Measurements from ENCODE around the gene XIRP2.
"Not testable (repeated sequence)": the region's sequence is repeated elsewhere in the genome, so short reads cannot be mapped to it uniquely, and the experiment has no call there.

Gene XIRP2

GRCh38 chr2:167212014-167212648 is 323.9 kb downstream of the XIRP2 start:
- DNase-seq, result no peak

- no peak for DNase-seq
Observed at GRCh38 chr2:167215595-167215994, 327.3 kb downstream of the XIRP2 start.

- no peak for DNase-seq
Observed at GRCh38 chr2:167237478-167237877, 349.2 kb downstream of the XIRP2 start.

- DNase-seq, result no peak
Observed at GRCh38 chr2:167240671-167241070, 352.4 kb downstream of the XIRP2 start.

GRCh38 chr2:167249197-167249596 is 360.9 kb downstream of the XIRP2 start:
- DNase-seq, result no peak

- no peak for DNase-seq
Observed at GRCh38 chr2:167253025-167253424, 364.7 kb downstream of the XIRP2 start.

- no peak for DNase-seq
Observed at GRCh38 chr2:167254721-167255120, 366.4 kb downstream of the XIRP2 start.

- no peak for DNase-seq
Observed at GRCh38 chr2:167258712-167259111, 370.4 kb downstream of the XIRP2 start.

- no peak for DNase-seq
Observed at GRCh38 chr2:167264380-167264779, 376.1 kb downstream of the XIRP2 start.

- DNase-seq, result no peak
Observed at GRCh38 chr2:167265004-167265403, 376.7 kb downstream of the XIRP2 start.

GRCh38 chr2:167265722-167266121 is 377.4 kb downstream of the XIRP2 start:
- no peak for DNase-seq

- not testable (repeated sequence) for DNase-seq
Observed at GRCh38 chr2:167268245-167268644, 380.0 kb downstream of the XIRP2 start.

- no peak for DNase-seq
Observed at GRCh38 chr2:167271932-167272331, 383.7 kb downstream of the XIRP2 start.

GRCh38 chr2:167275046-167275445 is 386.8 kb downstream of the XIRP2 start:
- DNase-seq, result no peak

- no peak for DNase-seq
Observed at GRCh38 chr2:167279810-167280209, 391.5 kb downstream of the XIRP2 start.

- no peak for DNase-seq
Observed at GRCh38 chr2:167287212-167287611, 398.9 kb downstream of the XIRP2 start.

GRCh38 chr2:167289651-167290410 is 401.6 kb downstream of the XIRP2 start:
- DNase-seq, result no peak

- peak; percentile 35 for DNase-seq
Observed at GRCh38 chr2:167292430-167293171, 404.3 kb downstream of the XIRP2 start, which contains the start of gene B3GALT1. Gene B3GALT1, plus strand, starts transcription at chr2:167293001.

- DNase-seq, result no peak
Observed at GRCh38 chr2:167293172-167293781, 405.0 kb downstream of the XIRP2 start.

- DNase-seq, result no peak
Observed at GRCh38 chr2:167293943-167294775, 405.9 kb downstream of the XIRP2 start.

GRCh38 chr2:167294776-167295140 is 406.5 kb downstream of the XIRP2 start:
- DNase-seq, result no peak

- DNase-seq, result no peak
Observed at GRCh38 chr2:167297292-167297691, 409.0 kb downstream of the XIRP2 start.
